Smooth muscle cell (in vitro differentiated cells): ENCODE results near the gene ANKRD10. TPM values are rescaled to one million over a fixed set of nuclear protein-coding genes. Genes with fewer than 3 reads are reported as not detected.
"Not testable (repeated sequence)": the region's sequence is repeated elsewhere in the genome, so short reads cannot be mapped to it uniquely, and the experiment has no call there.

Experiments
- DNase-seq: peaks from one replicate; lab custom pipeline; 2025; ENCODE audit not compliant: unreplicated experiment; lab: John Stamatoyannopoulos, UW
- H2AFZ ChIP-seq: fragments of 200-600 bp; sonication (generic); 2 replicates; pipeline ENCODE4 v1.6.0; 2016; ENCODE audit warnings: antibody characterized with exemption, low read depth, mild to moderate bottlenecking
- H3F3A ChIP-seq: fragments of 200-600 bp; sonication (generic); 2 replicates; pipeline ENCODE4 v1.6.0; 2017; ENCODE audit warnings: antibody characterized with exemption, low read depth
- H3K27ac ChIP-seq: fragments of 200-600 bp; sonication (generic); 2 replicates; pipeline ENCODE4 v1.5.1; 2016; ENCODE audit warnings: low read depth, mild to moderate bottlenecking
- H3K27me3 ChIP-seq: fragments of 200-600 bp; sonication (generic); 2 replicates; pipeline ENCODE4 v1.6.1; 2016; ENCODE audit warnings: low read depth, mild to moderate bottlenecking
- H3K36me3 ChIP-seq: fragments of 200-600 bp; sonication (generic); 2 replicates; pipeline ENCODE4 v1.5.1; 2016; ENCODE audit warnings: low read depth
- H3K4me1 ChIP-seq: fragments of 200-600 bp; sonication (generic); 2 replicates; pipeline ENCODE4 v1.5.1; 2016; ENCODE audit warnings: low read depth
- H3K4me2 ChIP-seq: fragments of 200-600 bp; sonication (generic); 2 replicates; pipeline ENCODE4 v1.6.0; 2016; ENCODE audit warnings: mild to moderate bottlenecking
- H3K4me3 ChIP-seq: fragments of 200-600 bp; sonication (generic); 2 replicates; pipeline ENCODE4 v1.5.1; 2016; ENCODE audit warnings: mild to moderate bottlenecking
- H3K79me2 ChIP-seq: fragments of 200-600 bp; sonication (generic); 2 replicates; pipeline ENCODE4 v1.6.0; 2016; ENCODE audit warnings: low read depth, mild to moderate bottlenecking
- H3K9ac ChIP-seq: fragments of 200-600 bp; sonication (generic); 2 replicates; pipeline ENCODE4 v1.6.0; 2016; ENCODE audit warnings: low read depth
- H3K9me3 ChIP-seq: fragments of 200-600 bp; sonication (generic); replicated peaks from 2 replicates; pipeline ENCODE4 v1.5.1; 2016; ENCODE audit warnings: low read depth
- H4K20me1 ChIP-seq: fragments of 200-600 bp; sonication (generic); 2 replicates; pipeline ENCODE4 v1.6.0; 2016; ENCODE audit warnings: low read depth
- WGBS: methylation state at CpG from one replicate; pipeline ENCODE4 v1.1.7; 2016; ENCODE audit warnings: low lambda C conversion rate; 5-methylcytosine and 5-hydroxymethylcytosine counted together
- polyA plus RNA-seq: library from polyadenylated mRNA; unstranded; fragments of >200 nt; fragmentation: Nextera tagmentation; extraction: Ambion mirVana; gene quantifications from 2 replicates; pipeline ENCODE4 v1.2.1, GENCODE V29; 2016
- total RNA-seq: library from RNA; depleted of rRNA; stranded (reverse); fragments of >200 nt; gene quantifications from 2 replicates; pipeline ENCODE4 v1.2.3, GENCODE V29; 2014
- TF ChIP-seq, protein P1 (sequence below): fragments of 200-600 bp; sonication (generic); IDR thresholded peaks from 2 replicates; pipeline ENCODE4 v1.5.1; 2017; ENCODE audit warnings: borderline replicate concordance, mild to moderate bottlenecking, antibody characterized with exemption; ENCODE audit not compliant: insufficient read depth, poor library complexity, severe bottlenecking

Gene ANKRD10
- total and polyA plus RNA-seq, 2 experiments from 2014 or later = 31.0 to 61.8 TPM

GRCh38 chr13:110841846-110842245, 73.0 kb downstream of the ANKRD10 start:
- Histone ChIP-seq H2AFZ (no peak overlapping the region), H4K20me1 (no peaks in the 10 kb centered on the region), H3F3A (peaks cover 6% of the 10 kb centered on the region), H3K27me3 (no peaks in the 10 kb centered on the region), H3K4me3 (no peak overlapping the region), H3K9ac (no peak overlapping the region), H3K9me3 (no peaks in the 10 kb centered on the region), H3K27ac (peak overlapping the region; percentile 30), H3K4me1 (peaks cover 8% of the 10 kb centered on the region), H3K4me2 (no peak overlapping the region), H3K79me2 (no peaks in the 10 kb centered on the region), H3K36me3 (no peaks in the 10 kb centered on the region)
- DNase-seq = no peak
- WGBS = 60% methylated on average over 3 of the region's 3 CpGs
- TF ChIP-seq, protein P1, sequence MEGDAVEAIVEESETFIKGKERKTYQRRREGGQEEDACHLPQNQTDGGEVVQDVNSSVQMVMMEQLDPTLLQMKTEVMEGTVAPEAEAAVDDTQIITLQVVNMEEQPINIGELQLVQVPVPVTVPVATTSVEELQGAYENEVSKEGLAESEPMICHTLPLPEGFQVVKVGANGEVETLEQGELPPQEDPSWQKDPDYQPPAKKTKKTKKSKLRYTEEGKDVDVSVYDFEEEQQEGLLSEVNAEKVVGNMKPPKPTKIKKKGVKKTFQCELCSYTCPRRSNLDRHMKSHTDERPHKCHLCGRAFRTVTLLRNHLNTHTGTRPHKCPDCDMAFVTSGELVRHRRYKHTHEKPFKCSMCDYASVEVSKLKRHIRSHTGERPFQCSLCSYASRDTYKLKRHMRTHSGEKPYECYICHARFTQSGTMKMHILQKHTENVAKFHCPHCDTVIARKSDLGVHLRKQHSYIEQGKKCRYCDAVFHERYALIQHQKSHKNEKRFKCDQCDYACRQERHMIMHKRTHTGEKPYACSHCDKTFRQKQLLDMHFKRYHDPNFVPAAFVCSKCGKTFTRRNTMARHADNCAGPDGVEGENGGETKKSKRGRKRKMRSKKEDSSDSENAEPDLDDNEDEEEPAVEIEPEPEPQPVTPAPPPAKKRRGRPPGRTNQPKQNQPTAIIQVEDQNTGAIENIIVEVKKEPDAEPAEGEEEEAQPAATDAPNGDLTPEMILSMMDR = no peak

DNA sequence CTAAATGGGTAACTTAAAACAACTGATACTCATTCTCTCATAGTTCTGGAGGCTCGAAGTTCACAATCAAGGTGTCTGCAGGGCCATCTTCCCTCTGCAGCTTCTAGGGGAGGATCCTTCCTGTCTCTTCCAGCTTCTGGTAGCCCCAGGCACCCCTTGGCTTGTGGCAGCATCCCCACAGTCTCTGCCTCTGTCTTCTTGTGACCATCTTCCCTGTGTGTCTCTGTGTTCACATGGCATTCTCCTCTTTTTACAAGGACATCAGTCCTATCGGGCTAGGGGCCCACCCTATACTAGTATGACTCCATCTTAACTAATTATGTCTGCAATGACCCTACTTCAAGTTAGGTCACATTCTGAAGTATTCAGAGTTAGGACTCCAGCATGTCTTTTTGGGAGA, 73.5 kb downstream of the ANKRD10 start:
- H4K20me1 ChIP-seq = no peaks in the 10 kb centered on the region
- H3K27ac ChIP-seq = peak overlapping the region; percentile 30
- no peak for DNase-seq
- H3K4me2 ChIP-seq = no peak overlapping the region
- H3K79me2 ChIP-seq = no peaks in the 10 kb centered on the region
- H2AFZ ChIP-seq = no peak overlapping the region
- H3K36me3 ChIP-seq = no peaks in the 10 kb centered on the region
- TF ChIP-seq, protein P1 = no peak
- no peak overlapping the region for H3K4me3 ChIP-seq
- peaks cover 8% of the 10 kb centered on the region for H3K4me1 ChIP-seq
- no peaks in the 10 kb centered on the region for H3K27me3 ChIP-seq
- H3K9ac ChIP-seq = no peak overlapping the region
- 89% methylated on average over 2 of the region's 2 CpGs for WGBS
- H3F3A ChIP-seq = peaks cover 6% of the 10 kb centered on the region
- no peaks in the 10 kb centered on the region for H3K9me3 ChIP-seq

GRCh38 chr13:110838867-110839538, 75.9 kb downstream of the ANKRD10 start:
- Histone ChIP-seq H3K4me1 (peaks cover 10% of the 10 kb centered on the region), H3K27me3 (no peaks in the 10 kb centered on the region), H3K4me3 (no peak overlapping the region), H3K27ac (no peak overlapping the region), H3K9ac (no peak overlapping the region), H3K4me2 (no peak overlapping the region), H3K36me3 (no peaks in the 10 kb centered on the region), H2AFZ (no peak overlapping the region), H3F3A (peaks cover 6% of the 10 kb centered on the region), H4K20me1 (no peaks in the 10 kb centered on the region), H3K79me2 (no peaks in the 10 kb centered on the region), H3K9me3 (no peaks in the 10 kb centered on the region)
- TF ChIP-seq, protein P1 = no peak
- 95% methylated on average over 3 of the region's 4 CpGs for WGBS
- DNase-seq = no peak

GRCh38 chr13:110838116-110838515, 76.8 kb downstream of the ANKRD10 start:
- Histone ChIP-seq H4K20me1 (no peaks in the 10 kb centered on the region), H3K27me3 (no peaks in the 10 kb centered on the region), H3K4me3 (no peak overlapping the region), H3K79me2 (no peaks in the 10 kb centered on the region), H3K9ac (no peak overlapping the region), H2AFZ (no peak overlapping the region), H3K27ac (peak overlapping the region; percentile 16), H3K4me1 (peaks cover 10% of the 10 kb centered on the region), H3F3A (peaks cover 6% of the 10 kb centered on the region), H3K4me2 (peak overlapping the region; percentile 36), H3K9me3 (no peaks in the 10 kb centered on the region), H3K36me3 (no peaks in the 10 kb centered on the region)
- TF ChIP-seq, protein P1 = no peak
- no peak for DNase-seq
- 33% methylated on average over 8 of the region's 8 CpGs for whole genome bisulfite sequencing

GRCh38 chr13:110837397-110838061, 77.3 kb downstream of the ANKRD10 start:
- H2AFZ ChIP-seq, H4K20me1 ChIP-seq, H3F3A ChIP-seq, DNase-seq, H3K9me3 ChIP-seq, H3K36me3 ChIP-seq, H3K4me3 ChIP-seq, H3K79me2 ChIP-seq, H3K9ac ChIP-seq, H3K27me3 ChIP-seq: not testable (repeated sequence)
- H3K27ac ChIP-seq = peak overlapping the region; percentile 16
- WGBS = 28% methylated on average over 5 of the region's 5 CpGs
- peak overlapping the region; percentile 36 for H3K4me2 ChIP-seq
- peaks cover 10% of the 10 kb centered on the region for H3K4me1 ChIP-seq
